GM12874 (cell line): ENCODE data around the gene FAAP20.

Experiments
- TF ChIP-seq, protein P1 (sequence below): IDR thresholded peaks from 2 replicates; pipeline ENCODE4 v1.5.1; 2011; ENCODE audit warnings: low read depth, mild to moderate bottlenecking, control low read depth, low read length, moderate library complexity; ENCODE audit not compliant: insufficient read depth

FAAP20 gene

GRCh38 chr1:2238361-2239012 is 43.9 kb upstream of the FAAP20 start:
- TF ChIP-seq, protein P1, sequence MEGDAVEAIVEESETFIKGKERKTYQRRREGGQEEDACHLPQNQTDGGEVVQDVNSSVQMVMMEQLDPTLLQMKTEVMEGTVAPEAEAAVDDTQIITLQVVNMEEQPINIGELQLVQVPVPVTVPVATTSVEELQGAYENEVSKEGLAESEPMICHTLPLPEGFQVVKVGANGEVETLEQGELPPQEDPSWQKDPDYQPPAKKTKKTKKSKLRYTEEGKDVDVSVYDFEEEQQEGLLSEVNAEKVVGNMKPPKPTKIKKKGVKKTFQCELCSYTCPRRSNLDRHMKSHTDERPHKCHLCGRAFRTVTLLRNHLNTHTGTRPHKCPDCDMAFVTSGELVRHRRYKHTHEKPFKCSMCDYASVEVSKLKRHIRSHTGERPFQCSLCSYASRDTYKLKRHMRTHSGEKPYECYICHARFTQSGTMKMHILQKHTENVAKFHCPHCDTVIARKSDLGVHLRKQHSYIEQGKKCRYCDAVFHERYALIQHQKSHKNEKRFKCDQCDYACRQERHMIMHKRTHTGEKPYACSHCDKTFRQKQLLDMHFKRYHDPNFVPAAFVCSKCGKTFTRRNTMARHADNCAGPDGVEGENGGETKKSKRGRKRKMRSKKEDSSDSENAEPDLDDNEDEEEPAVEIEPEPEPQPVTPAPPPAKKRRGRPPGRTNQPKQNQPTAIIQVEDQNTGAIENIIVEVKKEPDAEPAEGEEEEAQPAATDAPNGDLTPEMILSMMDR, result no peak

- TF ChIP-seq, protein P1, result no peak
Measured at GRCh38 chr1:2237773-2238172, 43.2 kb upstream of the FAAP20 start.

GRCh38 chr1:2236695-2237677 is 42.4 kb upstream of the FAAP20 start:
- TF ChIP-seq, protein P1, result no peak

GRCh38 chr1:2235300-2235998 is 40.9 kb upstream of the FAAP20 start:
- TF ChIP-seq, protein P1, result no peak

- TF ChIP-seq, protein P1, result no peak
Measured at GRCh38 chr1:2234762-2235113, 40.2 kb upstream of the FAAP20 start.

DNA sequence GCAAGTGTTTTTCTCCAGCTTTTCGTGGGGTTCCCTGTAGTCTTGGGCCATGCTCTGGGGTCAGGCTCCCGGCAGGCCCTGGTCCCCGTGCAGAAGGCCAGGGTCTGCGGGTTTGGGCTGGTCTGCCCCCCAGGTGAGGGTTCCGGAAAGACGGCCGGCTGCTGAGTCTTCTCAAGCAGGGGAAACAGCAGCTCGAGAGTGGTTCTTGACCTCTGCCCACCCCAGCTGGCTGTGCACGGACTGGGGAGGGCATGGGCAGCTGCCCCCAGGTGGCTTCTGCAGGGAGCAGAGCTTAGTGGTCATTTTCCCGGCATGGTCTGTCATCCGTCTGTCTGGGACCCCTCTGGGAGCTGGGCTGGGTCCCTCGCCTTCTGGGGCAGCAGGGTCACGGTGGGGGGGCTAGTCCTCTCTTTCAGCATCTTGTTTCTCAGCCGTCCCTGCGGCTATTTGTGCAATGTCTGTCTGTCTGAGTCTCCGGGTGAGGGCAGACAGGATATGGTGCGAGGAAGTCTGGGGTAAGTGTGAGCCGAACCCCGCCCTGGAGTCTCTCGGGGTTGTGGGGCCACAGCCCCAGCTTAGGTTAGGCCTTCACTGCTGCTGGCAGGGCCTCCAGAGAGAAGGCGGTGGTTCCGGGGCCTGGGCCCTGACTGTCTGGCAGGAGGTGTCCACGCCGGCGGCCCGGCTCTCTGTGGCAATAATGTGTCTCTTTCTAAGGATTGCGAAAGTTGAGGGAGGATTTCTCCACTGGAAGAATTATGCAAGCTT is 39.6 kb upstream of the FAAP20 start:
- TF ChIP-seq, protein P1, result no peak

DNA sequence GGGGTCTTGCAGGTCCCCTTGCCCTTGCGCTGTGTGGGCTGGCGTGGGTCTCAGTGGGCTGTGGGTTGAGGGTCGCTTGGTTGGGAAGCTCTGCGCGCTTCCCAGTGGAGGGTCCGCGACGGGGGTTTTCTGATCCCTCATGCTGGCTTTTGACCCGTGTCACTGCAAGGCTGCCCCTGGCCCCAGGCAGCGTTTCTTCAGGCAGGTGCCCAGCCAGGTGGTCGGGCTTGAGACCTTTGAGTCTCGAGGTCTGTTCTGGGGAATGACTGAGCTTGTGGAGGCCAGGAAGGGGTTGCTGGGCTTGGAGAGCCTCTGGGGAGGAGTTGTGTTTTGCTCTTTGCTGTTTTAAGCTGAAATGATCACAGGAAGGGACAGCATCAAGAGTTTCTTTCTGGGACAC is 38.9 kb upstream of the FAAP20 start:
- TF ChIP-seq, protein P1, result no peak
